Transverse colon (tissue), 4 donors: ENCODE data around the gene TTC23. TPM values are rescaled to one million over a fixed set of nuclear protein-coding genes. Genes with fewer than 3 reads are reported as not detected.

Source experiments
- DNase-seq: peaks from one replicate; pipeline ENCODE4 v3.0.0-alpha.2; 2019
- H3K27ac ChIP-seq, 4 donors: fragments of 200-600 bp; sonication (generic); 2 replicates each; pipeline ENCODE4 v1.5.1; 2016 to 2018; ENCODE audit warnings: inconsistent platforms in 4 of 4
- H3K27me3 ChIP-seq: fragments of 200-600 bp; sonication (generic); 2 replicates; pipeline ENCODE4 v1.5.1; 2017; ENCODE audit warnings: inconsistent platforms
- H3K36me3 ChIP-seq, 4 donors: fragments of 200-600 bp; sonication (generic); 2 replicates each; pipeline ENCODE4 v1.5.1; 2017 to 2019; ENCODE audit warnings: inconsistent platforms in 4 of 4
- H3K4me1 ChIP-seq, 4 donors: fragments of 200-600 bp; sonication (generic); 2 replicates each; pipeline ENCODE4 v1.5.1; 2017 to 2020; ENCODE audit warnings: inconsistent platforms in 4 of 4
- H3K4me3 ChIP-seq, 4 donors: fragments of 200-600 bp; sonication (generic); 1 replicate in 1 of 4; 2 replicates in 3 of 4; pipeline versions ENCODE4 v1.5.1 to v1.6.1; 2017 to 2019; ENCODE audit warnings: inconsistent platforms in 4 of 4
- H3K9me3 ChIP-seq, 2 donors: fragments of 200-600 bp; sonication (generic); 2 replicates each; pipeline ENCODE4 v1.5.1; 2017 to 2019; ENCODE audit warnings: inconsistent platforms in 2 of 2
- EP300 ChIP-seq: sonication (generic); formaldehyde crosslinking; IDR thresholded peaks from one replicate; pipeline ENCODE4 v1.6.1; 2017; ENCODE audit warnings: antibody characterized with exemption, low read depth
- POLR2A ChIP-seq: fragments of 450-650 bp; IDR thresholded peaks from one replicate; pipeline ENCODE4 v1.6.1; 2016; ENCODE audit warnings: antibody characterized with exemption, mild to moderate bottlenecking, moderate library complexity
- POLR2AphosphoS5 ChIP-seq, 3 donors: sonication (generic); formaldehyde crosslinking; IDR thresholded peaks; one replicate each; pipeline ENCODE4 v1.6.1; 2016; ENCODE audit warnings: antibody characterized with exemption in 3 of 3
- WGBS, 2 donors: methylation state at CpG; one replicate each; pipeline ENCODE4 v1.1.5; 2018; ENCODE audit warnings: low coverage in 1 of 2; 5-methylcytosine and 5-hydroxymethylcytosine counted together
- in situ Hi-C, 4 donors: fragments of 200-750 bp; cut with MboI; loops; one replicate each; pipeline versions ENCODE4 v1.15.0 to v1.15.1; 2017; ENCODE audit warnings: low sequenced_read_pairs in 3 of 4, low pct_ligation_motif_present in 1 of 4, low pct_unique_long_range_greater_than_20kb in 1 of 4
- intact Hi-C: fragments of 100-400 bp; cut with DNase I; formaldehyde crosslinking; loops from one replicate; pipeline ENCODE4 v1.15.1; 2023; ENCODE audit warnings: low total_unique reads
- total RNA-seq, 4 donors: library from RNA; depleted of rRNA; stranded (reverse); fragments of >200 nt; gene quantifications; one replicate each; pipeline ENCODE4 v1.1.0, GENCODE V29; 2016
- TF ChIP-seq, protein P1 (sequence below), 5 experiments: fragments of 200-600 bp in 3 of 5; fragments of 450-650 bp in 2 of 5; sonication (generic) in 3 of 5; IDR thresholded peaks; 1 replicate in 2 of 5; 2 replicates in 3 of 5; pipeline ENCODE4 v1.5.1; 2016 to 2017; ENCODE audit warnings: antibody characterized with exemption in 5 of 5, inconsistent platforms in 3 of 5, mild to moderate bottlenecking in 2 of 5, moderate library complexity in 1 of 5

Gene TTC23
- total RNA-seq, 4 donors from 2014 or later: 7.8 to 23.5 (median 12.5) TPM

DNA sequence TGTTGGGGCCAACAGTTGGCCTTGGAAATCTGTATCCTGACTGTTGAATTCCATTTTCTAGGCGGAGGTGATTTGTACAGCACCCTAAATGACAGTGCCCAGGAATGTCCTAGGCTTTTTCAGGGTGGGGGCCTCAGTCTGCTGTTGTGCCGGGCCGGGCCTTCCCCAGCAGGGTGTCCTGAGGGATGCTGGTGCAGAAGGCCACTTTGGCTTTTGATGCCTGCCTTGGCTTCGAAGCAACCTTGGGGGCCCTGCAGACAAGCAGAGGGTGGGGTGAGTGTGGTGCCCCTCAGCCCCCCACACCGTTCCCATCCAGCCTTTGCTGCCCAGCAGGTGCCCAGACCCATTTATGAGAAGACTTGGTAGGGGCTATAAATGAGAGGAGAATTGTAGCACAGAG, 111.5 kb downstream of the TTC23 start:
- no peaks in the 10 kb centered on the region for H3K27me3 ChIP-seq
- in situ Hi-C loops: no loop called here
- H3K4me1 ChIP-seq: peaks cover 0 to 2% (median under 1%) of the 10 kb centered on the region in 4 donors
- intact Hi-C loops: no loop called here
- no peak for DNase-seq
- H3K9me3 ChIP-seq: no peaks in the 10 kb centered on the region
- 89% methylated on average over 5 of the region's 5 CpGs; no CpG with 5 or more reads in 1 of the 2 donors for WGBS, 2 donors
- H3K27ac ChIP-seq: peak overlapping the region; percentile 8 to 92 (median 82)
- no peak overlapping the region for H3K4me3 ChIP-seq
- no peaks in the 10 kb centered on the region for H3K36me3 ChIP-seq
- TF ChIP-seq POLR2AphosphoS5 (IDR thresholded peaks at IDR 0.05) (no peak), POLR2A (no peak), EP300 (no peak)
- TF ChIP-seq, protein P1, sequence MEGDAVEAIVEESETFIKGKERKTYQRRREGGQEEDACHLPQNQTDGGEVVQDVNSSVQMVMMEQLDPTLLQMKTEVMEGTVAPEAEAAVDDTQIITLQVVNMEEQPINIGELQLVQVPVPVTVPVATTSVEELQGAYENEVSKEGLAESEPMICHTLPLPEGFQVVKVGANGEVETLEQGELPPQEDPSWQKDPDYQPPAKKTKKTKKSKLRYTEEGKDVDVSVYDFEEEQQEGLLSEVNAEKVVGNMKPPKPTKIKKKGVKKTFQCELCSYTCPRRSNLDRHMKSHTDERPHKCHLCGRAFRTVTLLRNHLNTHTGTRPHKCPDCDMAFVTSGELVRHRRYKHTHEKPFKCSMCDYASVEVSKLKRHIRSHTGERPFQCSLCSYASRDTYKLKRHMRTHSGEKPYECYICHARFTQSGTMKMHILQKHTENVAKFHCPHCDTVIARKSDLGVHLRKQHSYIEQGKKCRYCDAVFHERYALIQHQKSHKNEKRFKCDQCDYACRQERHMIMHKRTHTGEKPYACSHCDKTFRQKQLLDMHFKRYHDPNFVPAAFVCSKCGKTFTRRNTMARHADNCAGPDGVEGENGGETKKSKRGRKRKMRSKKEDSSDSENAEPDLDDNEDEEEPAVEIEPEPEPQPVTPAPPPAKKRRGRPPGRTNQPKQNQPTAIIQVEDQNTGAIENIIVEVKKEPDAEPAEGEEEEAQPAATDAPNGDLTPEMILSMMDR (IDR thresholded peaks at IDR 0.05): no peak

DNA sequence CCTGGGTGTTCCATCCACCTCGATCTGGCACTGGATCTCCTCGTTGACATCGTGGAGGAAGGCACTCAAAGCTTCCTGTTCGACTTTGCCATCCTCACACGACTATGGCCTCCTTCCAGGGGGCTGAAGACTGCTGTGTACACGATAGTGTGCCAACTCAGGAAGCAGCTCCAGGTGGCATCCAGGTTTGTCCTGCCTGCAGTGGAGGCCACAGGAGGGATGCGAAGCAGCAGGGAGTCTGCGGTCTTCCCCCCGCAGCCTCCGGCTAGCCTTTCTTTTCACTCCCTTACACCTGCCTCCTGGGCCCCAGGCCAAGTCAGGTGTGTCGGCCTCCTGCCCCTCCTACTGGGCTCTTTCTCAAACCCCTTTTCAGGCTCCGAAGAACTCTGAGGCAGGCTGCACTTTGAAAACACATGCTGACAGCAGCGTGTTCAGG, 112.3 kb downstream of the TTC23 start:
- WGBS, 2 donors: 51 to 73% methylated on average over 2 to 13 of the region's 13 CpGs
- Histone ChIP-seq H3K27me3 (no peaks in the 10 kb centered on the region), H3K9me3 (no peaks in the 10 kb centered on the region), H3K4me1 (peaks cover 0 to 6% (median 0%) of the 10 kb centered on the region in 4 donors), H3K4me3 (no peak overlapping the region), H3K36me3 (no peaks in the 10 kb centered on the region), H3K27ac (peak overlapping the region; percentile 8 to 92 (median 82))
- in situ Hi-C loops (no loop called here), intact Hi-C loops (no loop called here)
- DNase-seq: no peak
- TF ChIP-seq POLR2AphosphoS5 (IDR thresholded peaks at IDR 0.05): peak in 1 of 3 donors; percentile 24
- TF ChIP-seq, protein P1 (IDR thresholded peaks at IDR 0.05): no peak

DNA sequence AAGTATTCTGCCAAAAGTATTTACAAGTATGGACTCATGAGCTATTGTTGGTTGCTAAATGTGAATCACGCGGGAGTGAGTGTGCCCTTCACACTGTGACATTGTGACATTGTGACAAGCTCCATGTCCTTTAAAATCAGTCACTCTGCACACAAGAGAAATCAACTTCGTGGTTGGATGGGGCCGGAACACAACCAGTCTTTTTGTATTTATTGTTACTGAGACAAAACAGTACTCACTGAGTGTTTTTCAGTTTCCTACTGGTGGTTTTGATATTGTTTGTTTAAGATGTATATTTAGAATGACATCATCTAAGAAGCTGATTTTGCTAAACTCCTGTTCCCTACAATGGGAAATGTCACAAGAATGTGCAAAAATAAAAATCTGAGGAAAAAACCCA, 114.2 kb downstream of the TTC23 start:
- Histone ChIP-seq H3K27me3 (no peaks in the 10 kb centered on the region), H3K4me1 (peaks cover 0 to 6% (median 0%) of the 10 kb centered on the region in 4 donors), H3K27ac (peak overlapping the region; percentile 1 to 92 (median 82)), H3K4me3 (no peak overlapping the region), H3K36me3 (no peaks in the 10 kb centered on the region), H3K9me3 (no peaks in the 10 kb centered on the region)
- intact Hi-C loops (no loop called here), in situ Hi-C loops (no loop called here)
- WGBS, 2 donors: 61 to 86% methylated on average over 3 to 4 of the region's 4 CpGs
- TF ChIP-seq POLR2AphosphoS5 (IDR thresholded peaks at IDR 0.05) (no peak), POLR2A (no peak), EP300 (no peak)
- TF ChIP-seq, protein P1 (IDR thresholded peaks at IDR 0.05): no peak
- no peak for DNase-seq

DNA sequence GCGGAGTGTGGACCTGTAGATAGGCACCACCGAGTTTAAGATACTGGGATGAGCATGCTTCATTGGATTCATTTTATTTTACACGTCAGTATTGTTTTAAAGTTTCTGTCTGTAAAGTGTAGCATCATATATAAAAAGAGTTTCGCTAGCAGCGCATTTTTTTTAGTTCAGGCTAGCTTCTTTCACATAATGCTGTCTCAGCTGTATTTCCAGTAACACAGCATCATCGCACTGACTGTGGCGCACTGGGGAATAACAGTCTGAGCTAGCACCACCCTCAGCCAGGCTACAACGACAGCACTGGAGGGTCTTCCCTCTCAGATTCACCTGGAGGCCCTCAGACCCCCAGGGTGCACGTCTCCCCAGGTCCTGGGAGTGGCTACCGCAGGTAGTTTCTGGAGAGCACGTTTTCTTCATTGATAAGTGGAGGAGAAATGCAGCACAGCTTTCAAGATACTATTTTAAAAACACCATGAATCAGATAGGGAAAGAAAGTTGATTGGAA, 115.0 kb downstream of the TTC23 start:
- intact Hi-C loops (no loop called here), in situ Hi-C loops (no loop called here)
- H3K4me3 ChIP-seq: no peak overlapping the region
- no peaks in the 10 kb centered on the region for H3K27me3 ChIP-seq
- H3K4me1 ChIP-seq: peaks cover 0 to 6% (median 0%) of the 10 kb centered on the region in 4 donors
- WGBS, 2 donors: 81 to 85% methylated on average over 8 to 11 of the region's 11 CpGs
- H3K9me3 ChIP-seq: no peaks in the 10 kb centered on the region
- no peaks in the 10 kb centered on the region for H3K36me3 ChIP-seq
- TF ChIP-seq, protein P1 (IDR thresholded peaks at IDR 0.05): no peak
- TF ChIP-seq POLR2A (no peak), POLR2AphosphoS5 (IDR thresholded peaks at IDR 0.05) (no peak), EP300 (no peak)
- DNase-seq: no peak
- H3K27ac ChIP-seq: peak overlapping the region; percentile 3 to 92 (median 82)
